ENCODE measurements around the gene ZNF394. TPM values are rescaled to one million over a fixed set of nuclear protein-coding genes. Genes with fewer than 3 reads are reported as not detected.

ZNF394 gene
- total RNA-seq, 2 experiments from 2014 or later, result 52.1 to 53.1 TPM

- Mint-ChIP-seq H3K36me3 (ENCODE audit: low read depth) (peaks cover 69% of the 10 kb centered on the region), H3K27me3 (no peaks in the 10 kb centered on the region), H3K4me1 (no peaks in the 10 kb centered on the region), H3K4me3 (no peak overlapping the region), H3K9me3 (peaks cover 4% of the 10 kb centered on the region), H3K27ac (no peak overlapping the region)
- CTCF ChIA-PET, result no interaction called here
- POLR2A ChIA-PET, result no interaction called here
- no peak for DNase-seq
These were observed 15.0 kb downstream of the ZNF394 start for GRCh38 chr7:99485094-99485493.

GRCh38 chr7:99478464-99479440 is 21.3 kb downstream of the ZNF394 start:
- peak overlapping the region; percentile 87 for H3K27ac Mint-ChIP-seq
- POLR2A ChIA-PET, result interaction anchor here (0.6 kb wide), 1 partner anchor 10 kb away, joined by 9 read pairs; no protein-coding TSS in a partner anchor
- no peaks in the 10 kb centered on the region for H3K9me3 Mint-ChIP-seq
- DNase-seq, result no peak
- CTCF ChIA-PET, result no interaction called here
- peaks cover 45% of the 10 kb centered on the region for H3K4me1 Mint-ChIP-seq
- peaks cover 44% of the 10 kb centered on the region for H3K36me3 Mint-ChIP-seq (ENCODE audit: low read depth)
- peak overlapping the region; percentile 48 for H3K4me3 Mint-ChIP-seq
- H3K27me3 Mint-ChIP-seq, result no peaks in the 10 kb centered on the region

GRCh38 chr7:99476107-99476506 is 24.0 kb downstream of the ZNF394 start:
- H3K36me3 Mint-ChIP-seq (ENCODE audit: low read depth), result peaks cover 38% of the 10 kb centered on the region
- peaks cover 56% of the 10 kb centered on the region for H3K4me1 Mint-ChIP-seq
- peak overlapping the region; percentile 25 for H3K27ac Mint-ChIP-seq
- H3K4me3 Mint-ChIP-seq, result no peak overlapping the region
- no peak for DNase-seq
- POLR2A ChIA-PET, result interaction anchor here (0.5 kb wide), 1 partner anchor 82 kb away, joined by 3 read pairs; the partner anchor contains the start of gene ZNF655
- no peaks in the 10 kb centered on the region for H3K27me3 Mint-ChIP-seq
- H3K9me3 Mint-ChIP-seq, result no peaks in the 10 kb centered on the region
- CTCF ChIA-PET, result interaction anchor here (1.2 to 1.4 kb wide), 2 partner anchors 13 to 23 kb away, joined by 3 to 4 read pairs; partner anchors contain the start of gene ZNF394

DNA sequence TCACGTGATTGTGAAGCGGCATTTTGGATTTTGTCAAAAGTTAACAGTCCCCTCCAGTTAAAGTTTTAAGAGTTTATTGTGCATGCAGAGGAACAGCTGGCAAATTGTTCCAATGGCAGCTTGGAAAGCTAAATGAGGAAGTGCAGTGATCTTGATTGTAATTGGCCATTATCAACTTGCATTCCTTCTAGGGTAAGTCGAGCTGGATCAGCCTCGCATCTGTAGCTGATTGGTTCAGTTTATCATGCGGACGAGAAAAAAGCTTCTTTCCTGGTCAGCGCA is 26.8 kb downstream of the ZNF394 start:
- POLR2A ChIA-PET, result no interaction called here
- Mint-ChIP-seq H3K27ac (peak overlapping the region; percentile 91), H3K4me1 (peaks cover 45% of the 10 kb centered on the region), H3K9me3 (no peaks in the 10 kb centered on the region), H3K4me3 (peak overlapping the region; percentile 99), H3K36me3 (ENCODE audit: low read depth) (peaks cover 19% of the 10 kb centered on the region), H3K27me3 (no peaks in the 10 kb centered on the region)
- DNase-seq, result peak; percentile 38
- CTCF ChIA-PET, result interaction anchor here (0.7 to 1.5 kb wide), 4 partner anchors 25 to 83 kb away, joined by 3 to 6 read pairs (median 3); no protein-coding TSS in a partner anchor

DNA sequence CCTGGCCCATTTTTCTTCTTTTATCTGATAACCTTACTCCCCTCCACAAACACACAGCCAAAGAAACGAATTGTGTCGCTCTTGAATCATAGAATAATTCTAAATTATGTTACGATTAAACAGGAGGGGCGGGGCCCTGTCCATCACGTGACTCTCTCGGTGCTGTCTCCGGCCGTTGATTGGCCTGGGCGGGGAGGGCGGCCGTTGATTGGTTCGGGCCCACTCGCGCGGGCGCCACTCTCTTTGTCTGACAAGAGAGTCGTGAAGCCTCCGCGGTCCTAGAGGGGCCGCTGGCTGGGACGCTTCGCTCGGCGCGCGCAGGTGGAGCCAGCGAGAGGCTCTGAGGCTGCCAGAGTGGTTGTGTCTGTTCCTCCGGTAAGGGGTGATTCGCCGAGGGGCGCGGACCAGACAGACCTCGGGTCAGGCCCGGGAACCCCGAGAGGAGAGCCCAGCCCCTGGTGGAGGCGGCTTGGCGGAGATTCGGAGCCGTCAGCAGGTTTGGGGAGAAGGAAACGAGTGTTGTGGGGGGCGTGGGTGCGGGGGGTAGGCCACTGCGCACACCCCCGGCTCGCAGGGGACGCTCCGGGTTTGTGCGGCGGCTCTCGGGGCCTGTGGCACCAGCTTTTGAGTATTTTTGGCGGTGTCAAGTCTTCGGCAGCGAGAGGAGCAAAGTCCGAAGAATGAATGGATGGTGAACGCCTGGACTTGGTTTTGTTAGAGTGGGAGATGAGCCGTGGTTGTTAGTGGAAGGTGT is 27.3 kb downstream of the ZNF394 start, which contains the start of gene ZNF789:
Gene ZNF789 (plus strand): TSS at position 330 of the 754 bp plus-strand sequence. CDS start 3,567 bp downstream, outside the sequence.
- POLR2A ChIA-PET, result no interaction called here
- peaks cover 14% of the 10 kb centered on the region for H3K36me3 Mint-ChIP-seq (ENCODE audit: low read depth)
- CTCF ChIA-PET, result interaction anchor here (1.1 to 1.5 kb wide), 3 partner anchors 25 to 81 kb away, joined by 3 to 6 read pairs (median 3); no protein-coding TSS in a partner anchor
- no peaks in the 10 kb centered on the region for H3K9me3 Mint-ChIP-seq
- H3K4me1 Mint-ChIP-seq, result peaks cover 40% of the 10 kb centered on the region
- H3K4me3 Mint-ChIP-seq, result peak within 1 kb of the TSS; percentile 99
- DNase-seq, result peak; percentile 99
- H3K27ac Mint-ChIP-seq, result peak within 1 kb of the TSS; percentile 91
- no peaks in the 10 kb centered on the region for H3K27me3 Mint-ChIP-seq

DNA sequence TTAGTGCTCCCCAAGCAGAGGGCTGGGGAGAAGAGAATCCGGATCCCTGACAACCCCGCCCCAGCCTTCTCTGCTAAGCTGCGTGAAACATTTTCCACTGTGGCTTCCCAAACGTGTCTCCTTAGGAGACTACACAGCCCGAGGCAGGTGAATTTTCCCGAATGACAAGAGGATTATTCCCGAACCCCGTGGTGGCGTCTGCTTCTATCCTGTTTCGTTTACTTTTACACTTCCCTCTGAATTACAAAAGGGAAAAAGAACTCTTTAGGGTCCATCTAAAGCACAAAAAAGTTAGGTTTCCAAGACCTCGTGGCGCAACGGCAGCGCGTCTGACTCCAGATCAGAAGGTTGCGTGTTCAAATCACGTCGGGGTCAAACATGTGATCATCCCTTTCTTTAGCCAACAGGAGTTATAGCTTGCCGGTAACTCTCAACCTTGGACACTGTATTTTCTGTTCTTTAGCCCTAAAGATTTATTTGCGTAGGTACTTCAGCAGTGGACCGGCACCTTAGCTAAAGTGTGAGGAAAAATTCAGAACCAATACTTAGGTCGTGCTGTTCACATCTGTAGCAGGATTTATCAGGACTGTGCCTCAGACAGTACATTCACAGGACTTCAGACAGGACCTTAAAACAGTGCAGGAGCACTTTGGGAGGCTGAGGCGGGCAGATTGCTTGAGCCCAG is 30.6 kb downstream of the ZNF394 start:
- Mint-ChIP-seq H3K4me1 (peaks cover 35% of the 10 kb centered on the region), H3K36me3 (ENCODE audit: low read depth) (peaks cover 13% of the 10 kb centered on the region), H3K4me3 (no peak overlapping the region), H3K9me3 (no peaks in the 10 kb centered on the region), H3K27ac (no peak overlapping the region), H3K27me3 (no peaks in the 10 kb centered on the region)
- CTCF ChIA-PET, result interaction anchor here (0.7 to 1.3 kb wide), 3 partner anchors 9 to 89 kb away, joined by 3 read pairs; partner anchors contain the start of gene ZNF655
- POLR2A ChIA-PET, result no interaction called here
- no peak for DNase-seq

DNA sequence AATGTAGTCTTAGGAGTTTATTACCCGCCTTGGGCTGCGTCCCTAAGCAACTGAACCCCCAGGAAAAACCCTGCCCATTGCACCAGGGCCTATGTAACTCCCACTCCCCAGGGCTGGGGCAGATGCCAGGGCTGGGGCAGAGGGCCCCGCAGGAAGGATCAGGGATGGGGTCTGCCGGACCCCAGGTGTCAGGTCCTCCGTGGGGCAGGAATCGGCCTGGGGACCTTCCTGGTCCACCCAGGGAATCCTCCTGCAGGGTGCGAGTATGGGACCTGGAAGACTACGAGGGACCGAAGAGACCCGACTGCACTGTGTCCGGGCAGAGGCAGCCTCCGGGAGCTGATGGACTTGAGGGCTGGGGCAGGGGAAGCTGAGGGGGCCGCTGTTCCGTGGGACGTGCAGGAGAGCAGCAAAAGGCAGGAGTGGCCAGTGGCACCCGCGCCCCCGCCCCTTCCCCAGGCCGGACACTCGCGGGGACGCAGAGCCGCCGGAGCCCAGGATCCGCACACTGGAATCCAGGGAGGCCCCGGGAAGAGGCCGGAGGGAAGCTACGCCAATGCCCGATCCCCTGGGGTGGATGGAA is 31.7 kb downstream of the ZNF394 start:
- ChIA-PET POLR2A (no interaction called here), CTCF (interaction anchor here (0.7 kb wide), 1 partner anchor 9 kb away, joined by 3 read pairs; no protein-coding TSS in a partner anchor)
- H3K4me3 Mint-ChIP-seq, result no peak overlapping the region
- H3K4me1 Mint-ChIP-seq, result peaks cover 32% of the 10 kb centered on the region
- DNase-seq, result no peak
- no peaks in the 10 kb centered on the region for H3K27me3 Mint-ChIP-seq
- H3K36me3 Mint-ChIP-seq (ENCODE audit: low read depth), result peaks cover 18% of the 10 kb centered on the region
- H3K27ac Mint-ChIP-seq, result no peak overlapping the region
- no peaks in the 10 kb centered on the region for H3K9me3 Mint-ChIP-seq

- H3K27ac Mint-ChIP-seq, result peak overlapping the region; percentile 91
- H3K9me3 Mint-ChIP-seq, result no peaks in the 10 kb centered on the region
- H3K27me3 Mint-ChIP-seq, result no peaks in the 10 kb centered on the region
- peak overlapping the region; percentile 78 for H3K4me3 Mint-ChIP-seq
- H3K36me3 Mint-ChIP-seq (ENCODE audit: low read depth), result peaks cover 23% of the 10 kb centered on the region
- no peak for DNase-seq
- H3K4me1 Mint-ChIP-seq, result peaks cover 29% of the 10 kb centered on the region
- POLR2A ChIA-PET, result interaction anchor here (1.1 kb wide), 1 partner anchor 23 kb away, joined by 4 read pairs; no protein-coding TSS in a partner anchor
- CTCF ChIA-PET, result interaction anchor here (0.6 to 1.8 kb wide), 2 partner anchors 9 to 90 kb away, joined by 3 to 8 read pairs; no protein-coding TSS in a partner anchor
These were observed 34.7 kb downstream of the ZNF394 start for GRCh38 chr7:99465421-99465768.

DNA sequence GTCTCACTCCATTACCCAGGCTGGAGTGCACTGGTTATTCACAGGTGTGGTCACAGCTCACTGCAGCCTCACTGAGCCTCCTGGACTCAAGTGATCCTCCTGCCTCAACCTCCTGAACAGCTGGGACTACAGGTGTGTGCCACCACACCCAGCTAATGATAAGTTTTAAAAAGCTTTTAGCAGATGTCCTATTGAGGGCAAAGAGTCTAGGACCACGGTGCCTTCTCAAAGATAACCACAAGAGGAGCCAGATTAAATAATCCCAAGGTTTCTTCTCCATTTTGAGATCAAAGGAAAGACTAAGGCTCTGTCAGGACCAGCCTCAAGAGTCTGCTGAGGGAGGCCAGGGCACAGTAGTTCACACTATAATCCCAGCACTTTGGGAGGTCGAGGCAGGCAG is 38.9 kb downstream of the ZNF394 start:
- H3K9me3 Mint-ChIP-seq, result no peaks in the 10 kb centered on the region
- ChIA-PET CTCF (interaction anchor here (0.6 to 1.4 kb wide), 3 partner anchors 9 to 59 kb away, joined by 3 to 4 read pairs (median 3); no protein-coding TSS in a partner anchor), POLR2A (no interaction called here)
- H3K36me3 Mint-ChIP-seq (ENCODE audit: low read depth), result peaks cover 45% of the 10 kb centered on the region
- no peak for DNase-seq
- H3K4me1 Mint-ChIP-seq, result peaks cover 31% of the 10 kb centered on the region
- H3K27me3 Mint-ChIP-seq, result no peaks in the 10 kb centered on the region
- H3K27ac Mint-ChIP-seq, result no peak overlapping the region
- no peak overlapping the region for H3K4me3 Mint-ChIP-seq

GRCh38 chr7:99460651-99461050 is 39.4 kb downstream of the ZNF394 start:
- H3K36me3 Mint-ChIP-seq (ENCODE audit: low read depth), result peaks cover 45% of the 10 kb centered on the region
- ChIA-PET POLR2A (no interaction called here), CTCF (interaction anchor here (0.6 to 1.4 kb wide), 3 partner anchors 9 to 58 kb away, joined by 3 to 4 read pairs (median 3); no protein-coding TSS in a partner anchor)
- no peak for DNase-seq
- H3K4me1 Mint-ChIP-seq, result peaks cover 28% of the 10 kb centered on the region
- no peak overlapping the region for H3K27ac Mint-ChIP-seq
- H3K4me3 Mint-ChIP-seq, result no peak overlapping the region
- H3K27me3 Mint-ChIP-seq, result no peaks in the 10 kb centered on the region
- no peaks in the 10 kb centered on the region for H3K9me3 Mint-ChIP-seq

DNA sequence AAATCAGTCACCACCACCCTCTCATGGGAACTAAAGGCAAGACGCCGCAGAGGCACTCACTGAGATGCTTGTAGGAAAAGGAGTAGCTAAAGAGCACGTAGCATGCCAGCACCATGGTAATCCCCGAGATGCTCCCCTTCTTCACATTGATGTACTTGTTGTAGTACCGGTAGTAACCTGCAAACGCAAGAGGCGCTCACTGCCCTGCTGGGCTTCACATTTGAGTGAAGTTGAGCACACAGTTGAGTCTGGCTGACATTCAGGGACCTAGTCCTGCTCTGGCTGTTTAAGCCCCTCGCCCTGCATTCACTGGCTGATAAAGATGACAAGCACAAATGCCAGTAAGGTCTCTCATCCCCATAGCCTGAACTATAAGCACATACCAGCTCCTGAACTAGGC is 41.0 kb downstream of the ZNF394 start:
- ChIA-PET POLR2A (no interaction called here), CTCF (interaction anchor here (0.9 to 1.3 kb wide), 3 partner anchors 10 to 12 kb away, joined by 3 to 5 read pairs (median 3); no protein-coding TSS in a partner anchor)
- peak; percentile 45 for DNase-seq
- Mint-ChIP-seq H3K4me1 (peaks cover 17% of the 10 kb centered on the region), H3K9me3 (no peaks in the 10 kb centered on the region), H3K27me3 (no peaks in the 10 kb centered on the region), H3K36me3 (ENCODE audit: low read depth) (peaks cover 40% of the 10 kb centered on the region), H3K27ac (peak overlapping the region; percentile 74), H3K4me3 (no peak overlapping the region)

Measured in activated CD4-positive, alpha-beta T cell treated with anti-CD3 and anti-CD28 coated beads, Interleukin-2, amount 10 ng/mL, durations not matched to agents 7 days and 5 days (primary cell).